HEK293 (cell line): ENCODE measurements around the gene APC2.
A peak's percentile ranks its signal among the peaks of the same experiment; 100 is the strongest.

ENCODE experiments used
- HIC1 ChIP-seq: fragments of 450-650 bp; formaldehyde crosslinking; IDR thresholded peaks from 2 replicates; pipeline ENCODE4 v1.5.1; 2016; ENCODE audit warnings: missing biosample characterization, missing genetic modification characterization
- IKZF3 ChIP-seq: fragments of 450-650 bp; IDR thresholded peaks from 2 replicates; pipeline ENCODE4 v1.5.0; 2018; ENCODE audit warnings: missing biosample characterization, mild to moderate bottlenecking, missing genetic modification characterization, moderate library complexity
- INSM2 ChIP-seq: fragments of 450-650 bp; formaldehyde crosslinking; IDR thresholded peaks from 2 replicates; pipeline ENCODE4 v1.5.1; 2016; ENCODE audit warnings: missing biosample characterization, missing genetic modification characterization
- KLF9 ChIP-seq: fragments of 450-650 bp; formaldehyde crosslinking; IDR thresholded peaks from 2 replicates; pipeline ENCODE4 v1.5.1; 2016; ENCODE audit warnings: missing biosample characterization, missing genetic modification characterization, low read depth
- PATZ1 ChIP-seq: fragments of 450-650 bp; formaldehyde crosslinking; IDR thresholded peaks from 2 replicates; pipeline ENCODE4 v1.5.1; 2016; ENCODE audit warnings: missing biosample characterization, missing genetic modification characterization
- PRDM1 ChIP-seq: fragments of 450-650 bp; formaldehyde crosslinking; IDR thresholded peaks from 2 replicates; pipeline ENCODE4; 2016; ENCODE audit warnings: missing biosample characterization, missing genetic modification characterization
- SCRT1 ChIP-seq: fragments of 450-650 bp; formaldehyde crosslinking; IDR thresholded peaks from 2 replicates; pipeline ENCODE4 v1.5.1; 2016; ENCODE audit warnings: missing biosample characterization, missing genetic modification characterization, borderline replicate concordance
- SCRT2 ChIP-seq: fragments of 450-650 bp; formaldehyde crosslinking; IDR thresholded peaks from 2 replicates; pipeline ENCODE4 v1.5.1; 2016; ENCODE audit warnings: missing biosample characterization, missing genetic modification characterization
- WT1 ChIP-seq: fragments of 450-650 bp; formaldehyde crosslinking; IDR thresholded peaks from 2 replicates; pipeline ENCODE4 v1.5.1; 2016; ENCODE audit warnings: missing biosample characterization, missing genetic modification characterization
- ZBTB1 ChIP-seq: fragments of 450-650 bp; formaldehyde crosslinking; IDR thresholded peaks from 2 replicates; pipeline ENCODE4 v1.5.1; 2016; ENCODE audit warnings: missing biosample characterization, missing genetic modification characterization
- ZBTB20 ChIP-seq: fragments of 450-650 bp; formaldehyde crosslinking; IDR thresholded peaks from 2 replicates; pipeline ENCODE4 v1.5.1; 2016; ENCODE audit warnings: missing biosample characterization, missing genetic modification characterization
- ZBTB7A ChIP-seq: fragments of 450-650 bp; formaldehyde crosslinking; IDR thresholded peaks from 2 replicates; pipeline ENCODE4 v1.5.1; 2016; ENCODE audit warnings: low read depth, missing biosample characterization, missing genetic modification characterization
- ZEB2 ChIP-seq: fragments of 450-650 bp; formaldehyde crosslinking; IDR thresholded peaks from 2 replicates; pipeline ENCODE4 v1.5.1; 2016; ENCODE audit warnings: missing biosample characterization, missing genetic modification characterization
- ZFHX2 ChIP-seq: fragments of 450-650 bp; formaldehyde crosslinking; conservative IDR thresholded peaks from 2 replicates; pipeline ENCODE4 v1.5.1; 2016; ENCODE audit warnings: missing biosample characterization, missing genetic modification characterization
- ZNF112 ChIP-seq: fragments of 450-650 bp; formaldehyde crosslinking; IDR thresholded peaks from 2 replicates; pipeline ENCODE4 v1.5.0; 2017; ENCODE audit warnings: missing biosample characterization, missing genetic modification characterization
- ZNF157 ChIP-seq: fragments of 450-650 bp; formaldehyde crosslinking; IDR thresholded peaks from 2 replicates; pipeline ENCODE4 v1.5.1; 2016; ENCODE audit warnings: missing biosample characterization, missing genetic modification characterization
- ZNF16 ChIP-seq: fragments of 450-650 bp; formaldehyde crosslinking; IDR thresholded peaks from 2 replicates; pipeline ENCODE4 v1.5.1; 2016; ENCODE audit warnings: low read depth, missing biosample characterization, missing genetic modification characterization
- ZNF2 ChIP-seq: fragments of 450-650 bp; formaldehyde crosslinking; IDR thresholded peaks from 2 replicates; pipeline ENCODE4 v1.5.1; 2016; ENCODE audit warnings: missing biosample characterization, missing genetic modification characterization
- ZNF223 ChIP-seq: fragments of 450-650 bp; formaldehyde crosslinking; IDR thresholded peaks from 2 replicates; pipeline ENCODE4 v1.5.1; 2016; ENCODE audit warnings: missing biosample characterization, missing genetic modification characterization
- ZNF354C ChIP-seq: fragments of 450-650 bp; formaldehyde crosslinking; IDR thresholded peaks from 2 replicates; pipeline ENCODE4 v1.5.1; 2016; ENCODE audit warnings: missing biosample characterization, missing genetic modification characterization, low read depth, borderline replicate concordance
- ZNF391 ChIP-seq: fragments of 450-650 bp; formaldehyde crosslinking; IDR thresholded peaks from 2 replicates; pipeline ENCODE4 v1.5.1; 2016; ENCODE audit warnings: low read depth, missing biosample characterization, missing genetic modification characterization, borderline replicate concordance
- ZNF510 ChIP-seq: fragments of 450-650 bp; formaldehyde crosslinking; IDR thresholded peaks from 2 replicates; pipeline ENCODE4 v1.5.1; 2018; ENCODE audit warnings: mild to moderate bottlenecking, missing genetic modification characterization, missing biosample characterization; ENCODE audit not compliant: insufficient replicate concordance
- ZNF518A ChIP-seq: fragments of 450-650 bp; formaldehyde crosslinking; conservative IDR thresholded peaks from 2 replicates; pipeline ENCODE4 v1.5.1; 2016; ENCODE audit warnings: low read depth, missing biosample characterization, missing genetic modification characterization
- ZNF600 ChIP-seq: fragments of 450-650 bp; formaldehyde crosslinking; IDR thresholded peaks from 2 replicates; pipeline ENCODE4 v1.5.1; 2016; ENCODE audit warnings: missing biosample characterization, missing genetic modification characterization
- ZNF660 ChIP-seq: fragments of 450-650 bp; IDR thresholded peaks from 2 replicates; pipeline ENCODE4 v1.5.1; 2018; ENCODE audit warnings: missing biosample characterization, mild to moderate bottlenecking, missing genetic modification characterization
- ZNF670 ChIP-seq: fragments of 450-650 bp; formaldehyde crosslinking; IDR thresholded peaks from 2 replicates; pipeline ENCODE4 v1.5.1; 2016; ENCODE audit warnings: missing biosample characterization, missing genetic modification characterization, low read depth
- ZNF707 ChIP-seq: fragments of 450-650 bp; formaldehyde crosslinking; IDR thresholded peaks from 2 replicates; pipeline ENCODE4 v1.5.1; 2016; ENCODE audit warnings: missing biosample characterization, missing genetic modification characterization
- ZNF792 ChIP-seq: fragments of 450-650 bp; formaldehyde crosslinking; IDR thresholded peaks from 2 replicates; pipeline ENCODE4 v1.5.1; 2016; ENCODE audit warnings: missing biosample characterization, missing genetic modification characterization
- ZNF830 ChIP-seq: fragments of 450-650 bp; IDR thresholded peaks from 2 replicates; pipeline ENCODE4 v1.5.0; 2018; ENCODE audit warnings: missing biosample characterization, missing genetic modification characterization, low read depth, mild to moderate bottlenecking, moderate library complexity
- ZSCAN23 ChIP-seq: fragments of 450-650 bp; formaldehyde crosslinking; IDR thresholded peaks from 2 replicates; pipeline ENCODE4 v1.5.1; 2016; ENCODE audit warnings: missing biosample characterization, missing genetic modification characterization

Gene APC2

GRCh38 chr19:1445185-1445931 lies 4.6 kb upstream of the APC2 start (continued):
- TF ChIP-seq ZNF518A (tag by site-specific recombination) = no peak
- TF ChIP-seq ZNF670 (tag by site-specific recombination) = no peak
- TF ChIP-seq ZNF223 = 0 out of 2 replicates have a peak, but pooled peaks have one; percentile 8
- TF ChIP-seq ZEB2 (tag by site-specific recombination) = peak; percentile 92
- no peak for TF ChIP-seq ZNF157 (tag by site-specific recombination)
- TF ChIP-seq HIC1 = peak; percentile 95
- TF ChIP-seq ZNF16 = peak; percentile 92
- peak; percentile 66 for TF ChIP-seq INSM2 (tag by site-specific recombination)
- peak; percentile 99 for TF ChIP-seq ZNF792 (tag by site-specific recombination)
- no peak for TF ChIP-seq PRDM1 (tag by site-specific recombination)
- TF ChIP-seq ZNF660 = peak; percentile 83
- peak; percentile 95 for TF ChIP-seq ZSCAN23 (tag by site-specific recombination)
- TF ChIP-seq ZBTB7A (tag by site-specific recombination) = peak; percentile 92
- no peak for TF ChIP-seq ZNF354C (tag by site-specific recombination)
- TF ChIP-seq ZBTB20 (tag by site-specific recombination) = peak; percentile 84
- TF ChIP-seq KLF9 (tag by site-specific recombination) = peak; percentile 66
- TF ChIP-seq ZFHX2 = peak; percentile 98
- peak; percentile 96 for TF ChIP-seq SCRT2 (tag by site-specific recombination)
- TF ChIP-seq ZNF2 = peak; percentile 65
- peak; percentile 84 for TF ChIP-seq WT1
- peak; percentile 83; the same call in 1 of the 2 replicates for TF ChIP-seq SCRT1
- TF ChIP-seq ZNF112 (tag by site-specific recombination) = no peak
- peak; percentile 97 for TF ChIP-seq PATZ1 (tag by site-specific recombination)
- TF ChIP-seq ZBTB1 = 0 out of 2 replicates have a peak, but pooled peaks have one; percentile 25
- no peak for TF ChIP-seq ZNF830 (tag by site-specific recombination)
- peak; percentile 39 for TF ChIP-seq ZNF600
- TF ChIP-seq ZNF391 (tag by site-specific recombination) = peak; percentile 80
- TF ChIP-seq IKZF3 (tag by site-specific recombination) = peak; percentile 88
- TF ChIP-seq ZNF707 (tag by site-specific recombination) = no peak
- no peak for TF ChIP-seq ZNF510
